ENCODE results near the gene RBM47. TPM values are rescaled to one million over a fixed set of nuclear protein-coding genes. Genes with fewer than 3 reads are reported as not detected.
"Not testable (repeated sequence)": the region's sequence is repeated elsewhere in the genome, so short reads cannot be mapped to it uniquely, and the experiment has no call there.

Gene RBM47
- total RNA-seq, 1 experiment from 2014 or later = 78.0 TPM

DNA sequence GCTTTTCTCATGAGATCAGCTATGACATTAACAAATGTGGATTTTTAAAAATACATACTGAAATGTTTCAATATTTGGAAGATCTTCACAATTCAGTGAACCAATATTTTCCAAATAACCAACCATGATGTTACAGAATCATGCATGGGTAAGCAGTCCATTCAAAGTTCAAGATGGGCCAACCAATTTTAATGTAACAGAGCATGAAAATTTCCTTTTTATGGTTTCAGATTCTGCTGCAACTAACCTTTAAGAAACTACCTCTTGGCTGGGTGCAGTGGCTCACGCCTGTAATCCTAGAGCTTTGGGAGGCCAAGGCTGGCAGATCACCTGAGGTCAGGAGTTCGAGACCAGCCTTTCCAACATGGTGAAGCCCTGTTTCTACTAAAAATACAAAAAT lies 107.7 kb downstream of the RBM47 start:
- no peaks in the 10 kb centered on the region for H3K9me3 ChIP-seq (ENCODE audit: insufficient read depth, low read depth)
- CTCF ChIA-PET = no interaction called here
- no peak overlapping the region for H3K4me3 ChIP-seq
- H3K4me1 ChIP-seq (replicated peaks; ENCODE audit: insufficient read depth) = peaks cover 31% of the 10 kb centered on the region
- H3K27me3 ChIP-seq (ENCODE audit: insufficient read depth, low read depth) = no peaks in the 10 kb centered on the region
- no peak for DNase-seq
- H3K79me2 ChIP-seq (ENCODE audit: low read depth) = peaks cover 85% of the 10 kb centered on the region
- H4K20me1 ChIP-seq (ENCODE audit: insufficient read depth) = no peaks in the 10 kb centered on the region
- no peak overlapping the region for H3K4me2 ChIP-seq
- POLR2A ChIA-PET (ENCODE audit: unreplicated experiment) = no interaction called here
- H3K9me2 ChIP-seq (ENCODE audit: insufficient read depth) = no peaks in the 10 kb centered on the region
- intact Hi-C loops (cut with micrococcal nuclease; ENCODE audit: unreplicated experiment) = no loop called here
- TF ChIP-seq, protein P1, sequence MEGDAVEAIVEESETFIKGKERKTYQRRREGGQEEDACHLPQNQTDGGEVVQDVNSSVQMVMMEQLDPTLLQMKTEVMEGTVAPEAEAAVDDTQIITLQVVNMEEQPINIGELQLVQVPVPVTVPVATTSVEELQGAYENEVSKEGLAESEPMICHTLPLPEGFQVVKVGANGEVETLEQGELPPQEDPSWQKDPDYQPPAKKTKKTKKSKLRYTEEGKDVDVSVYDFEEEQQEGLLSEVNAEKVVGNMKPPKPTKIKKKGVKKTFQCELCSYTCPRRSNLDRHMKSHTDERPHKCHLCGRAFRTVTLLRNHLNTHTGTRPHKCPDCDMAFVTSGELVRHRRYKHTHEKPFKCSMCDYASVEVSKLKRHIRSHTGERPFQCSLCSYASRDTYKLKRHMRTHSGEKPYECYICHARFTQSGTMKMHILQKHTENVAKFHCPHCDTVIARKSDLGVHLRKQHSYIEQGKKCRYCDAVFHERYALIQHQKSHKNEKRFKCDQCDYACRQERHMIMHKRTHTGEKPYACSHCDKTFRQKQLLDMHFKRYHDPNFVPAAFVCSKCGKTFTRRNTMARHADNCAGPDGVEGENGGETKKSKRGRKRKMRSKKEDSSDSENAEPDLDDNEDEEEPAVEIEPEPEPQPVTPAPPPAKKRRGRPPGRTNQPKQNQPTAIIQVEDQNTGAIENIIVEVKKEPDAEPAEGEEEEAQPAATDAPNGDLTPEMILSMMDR (conservative IDR thresholded peaks at IDR 0.05) = no peak
- TF ChIP-seq EZH2 (IDR thresholded peaks at IDR 0.05; ENCODE audit: low read depth) = no peak
- BruUV-seq (replicated peaks) = no TSS peak
- no peak overlapping the region for H2AFZ ChIP-seq
- H3K36me3 ChIP-seq (ENCODE audit: low read depth) = peaks cover 8% of the 10 kb centered on the region
- H3F3A ChIP-seq (ENCODE audit: insufficient read depth, low read depth) = peaks cover 39% of the 10 kb centered on the region; the same call in 1 of the 2 replicates
- no peak overlapping the region for H3K27ac ChIP-seq

DNA sequence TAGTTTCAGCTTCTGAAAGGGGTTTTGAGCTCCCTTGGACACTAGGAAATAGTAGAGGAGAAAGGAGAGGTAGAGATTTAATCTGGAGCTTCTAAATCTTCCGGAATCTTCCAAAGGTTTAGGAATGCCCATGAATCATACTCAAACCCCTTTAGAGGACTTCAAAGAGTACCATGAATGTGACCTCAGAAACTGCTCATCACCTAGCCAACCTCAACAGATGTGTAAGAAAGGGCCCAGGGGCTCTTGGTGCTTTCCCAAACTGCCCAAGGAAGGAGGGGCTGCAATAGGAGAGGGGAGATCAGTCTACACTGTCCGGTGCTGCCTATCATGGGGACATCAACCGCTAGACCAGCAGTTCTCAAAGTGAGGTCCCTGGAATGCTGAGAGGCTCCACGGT lies 109.1 kb downstream of the RBM47 start:
- Histone ChIP-seq H4K20me1 (ENCODE audit: insufficient read depth) (0 out of 2 replicates have a peak, but pooled peaks cover 6% of the 10 kb centered on the region), H3F3A (ENCODE audit: insufficient read depth, low read depth) (peaks cover 41% of the 10 kb centered on the region), H3K27me3 (ENCODE audit: insufficient read depth, low read depth) (no peaks in the 10 kb centered on the region), H3K4me3 (no peak overlapping the region), H3K79me2 (ENCODE audit: low read depth) (peaks cover 85% of the 10 kb centered on the region), H3K9me2 (ENCODE audit: insufficient read depth) (no peaks in the 10 kb centered on the region), H2AFZ (no peak overlapping the region), H3K36me3 (ENCODE audit: low read depth) (peaks cover 8% of the 10 kb centered on the region), H3K4me2 (no peak overlapping the region), H3K9me3 (ENCODE audit: insufficient read depth, low read depth) (no peaks in the 10 kb centered on the region), H3K27ac (no peak overlapping the region), H3K4me1 (replicated peaks; ENCODE audit: insufficient read depth) (peaks cover 31% of the 10 kb centered on the region)
- BruUV-seq (replicated peaks) = no TSS peak
- intact Hi-C loops (cut with micrococcal nuclease; ENCODE audit: unreplicated experiment) = no loop called here
- TF ChIP-seq, protein P1 (conservative IDR thresholded peaks at IDR 0.05) = no peak
- no peak for TF ChIP-seq EZH2 (IDR thresholded peaks at IDR 0.05; ENCODE audit: low read depth)
- no peak for DNase-seq
- POLR2A ChIA-PET (ENCODE audit: unreplicated experiment) = no interaction called here
- CTCF ChIA-PET = no interaction called here

DNA sequence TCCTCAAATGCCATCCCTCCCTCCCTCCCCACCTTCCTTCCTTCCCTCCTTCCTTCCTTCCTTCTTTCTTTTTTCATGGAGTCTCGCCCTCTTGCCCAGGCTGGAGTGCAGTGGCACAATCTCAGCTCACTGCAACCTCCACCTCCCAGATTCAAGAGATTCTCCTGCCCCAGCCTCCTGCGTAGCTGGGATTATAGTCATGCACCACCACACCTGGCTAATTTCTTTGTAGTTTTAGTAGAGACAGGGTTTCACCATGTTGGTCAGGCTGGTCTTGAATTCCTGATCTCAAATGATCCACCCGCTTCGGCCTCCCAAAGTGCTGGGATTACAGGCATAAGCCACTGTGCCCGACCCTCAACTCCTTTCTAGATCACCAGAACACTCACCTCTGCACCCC lies 112.6 kb downstream of the RBM47 start:
- H3F3A ChIP-seq (ENCODE audit: insufficient read depth, low read depth) = peaks cover 53% of the 10 kb centered on the region
- H3K4me3 ChIP-seq; POLR2A ChIA-PET (ENCODE audit: unreplicated experiment); H4K20me1 ChIP-seq (ENCODE audit: insufficient read depth); H3K27me3 ChIP-seq (ENCODE audit: insufficient read depth, low read depth); H3K36me3 ChIP-seq (ENCODE audit: low read depth); BruUV-seq (replicated peaks); H2AFZ ChIP-seq; H3K9me3 ChIP-seq (ENCODE audit: insufficient read depth, low read depth); H3K9me2 ChIP-seq (ENCODE audit: insufficient read depth); DNase-seq: not testable (repeated sequence)
- H3K79me2 ChIP-seq (ENCODE audit: low read depth) = peaks cover 82% of the 10 kb centered on the region
- CTCF ChIA-PET = interaction anchor here (0.6 kb wide), 1 partner anchor 12 kb away, joined by 5 read pairs; no protein-coding TSS in a partner anchor
- H3K4me1 ChIP-seq (replicated peaks; ENCODE audit: insufficient read depth) = peaks cover 49% of the 10 kb centered on the region
- H3K27ac ChIP-seq = peak overlapping the region; percentile 85
- intact Hi-C loops (cut with micrococcal nuclease; ENCODE audit: unreplicated experiment) = loop anchor here (10.0 kb wide), 1 partner anchor 48 kb away; no protein-coding TSS in a partner anchor
- H3K4me2 ChIP-seq = peak overlapping the region; percentile 72

DNA sequence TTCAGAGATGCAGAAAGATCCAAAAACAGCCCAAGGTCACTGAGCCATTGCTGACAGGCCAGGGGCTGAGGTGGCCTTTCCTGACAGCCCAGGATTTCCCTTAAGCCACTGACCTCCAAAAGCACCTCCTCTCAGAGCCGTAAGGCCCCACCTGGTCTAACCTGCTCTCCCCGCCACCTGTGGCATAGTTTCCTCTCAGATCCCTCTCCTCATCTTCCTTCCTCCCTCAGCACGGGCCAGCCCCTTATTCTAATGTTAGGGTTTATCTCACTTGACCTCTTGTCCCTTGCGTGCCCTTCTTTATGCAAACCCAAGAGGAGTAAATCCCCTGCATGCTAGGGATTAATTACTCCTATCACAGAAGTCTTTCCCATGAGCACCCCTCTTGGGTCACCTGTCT lies 113.0 kb downstream of the RBM47 start:
- DNase-seq = peak; percentile 40 to 60
- Histone ChIP-seq H3K9me2 (ENCODE audit: insufficient read depth) (no peaks in the 10 kb centered on the region), H2AFZ (no peak overlapping the region), H3K4me1 (replicated peaks; ENCODE audit: insufficient read depth) (peaks cover 49% of the 10 kb centered on the region), H3K79me2 (ENCODE audit: low read depth) (peaks cover 83% of the 10 kb centered on the region), H3K4me3 (no peak overlapping the region), H3K9me3 (ENCODE audit: insufficient read depth, low read depth) (no peaks in the 10 kb centered on the region), H3K27ac (peak overlapping the region; percentile 85), H4K20me1 (ENCODE audit: insufficient read depth) (0 out of 2 replicates have a peak, but pooled peaks cover 6% of the 10 kb centered on the region), H3K4me2 (peak overlapping the region; percentile 72), H3K36me3 (ENCODE audit: low read depth) (no peaks in the 10 kb centered on the region; the same call in 1 of the 2 replicates), H3K27me3 (ENCODE audit: insufficient read depth, low read depth) (no peaks in the 10 kb centered on the region), H3F3A (ENCODE audit: insufficient read depth, low read depth) (peaks cover 53% of the 10 kb centered on the region)
- intact Hi-C loops (cut with micrococcal nuclease; ENCODE audit: unreplicated experiment) = loop anchor here (10.0 kb wide), 1 partner anchor 48 kb away; no protein-coding TSS in a partner anchor
- CTCF ChIA-PET = interaction anchor here (0.6 kb wide), 1 partner anchor 11 kb away, joined by 5 read pairs; no protein-coding TSS in a partner anchor
- no TSS peak for BruUV-seq (replicated peaks)
- POLR2A ChIA-PET (ENCODE audit: unreplicated experiment) = no interaction called here
- TF ChIP-seq EZH2 (IDR thresholded peaks at IDR 0.05; ENCODE audit: low read depth) = no peak
- TF ChIP-seq, protein P1 (conservative IDR thresholded peaks at IDR 0.05) = no peak
